HG02678 (cell line): Measurements from ENCODE around the gene CCDC12.

ENCODE experiments used
- ATAC-seq: cut with Tn5 transposase; IDR thresholded peaks from one replicate; pipeline ENCODE4 v1.9.1; 2021; ENCODE audit warnings: mild to moderate bottlenecking, moderate library complexity; ENCODE audit not compliant: unreplicated experiment

CCDC12 gene

DNA sequence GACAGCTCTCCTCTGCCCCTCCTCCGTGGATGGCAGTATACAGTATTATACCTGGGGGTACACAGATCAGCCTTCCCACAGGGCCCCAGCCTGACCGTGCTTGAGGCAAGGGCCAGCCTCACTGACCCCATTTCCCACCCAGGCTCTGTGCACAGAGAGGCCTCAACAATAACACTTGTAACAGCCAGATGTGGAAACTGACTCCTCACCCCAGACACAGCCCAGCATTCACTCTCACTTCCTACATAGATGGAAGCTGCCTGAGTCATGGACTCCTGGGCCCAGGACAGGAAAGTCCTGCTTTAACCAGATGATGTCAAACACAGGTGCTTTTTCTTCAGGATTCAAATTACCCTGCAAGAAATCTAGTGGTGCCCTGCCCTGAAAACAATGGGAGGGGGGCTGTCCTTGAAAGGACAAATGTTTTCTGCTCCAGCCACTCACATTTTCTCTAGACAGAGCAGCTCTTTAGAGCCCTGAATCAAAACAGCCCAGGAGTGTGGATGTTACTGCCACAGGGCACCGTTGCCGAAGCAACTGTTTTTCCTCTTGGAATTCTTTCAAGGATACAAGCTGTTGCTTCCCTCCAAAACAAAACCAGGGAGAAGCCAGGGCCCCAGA is 16.4 kb downstream of the CCDC12 start:
- peak; percentile 45 for ATAC-seq

DNA sequence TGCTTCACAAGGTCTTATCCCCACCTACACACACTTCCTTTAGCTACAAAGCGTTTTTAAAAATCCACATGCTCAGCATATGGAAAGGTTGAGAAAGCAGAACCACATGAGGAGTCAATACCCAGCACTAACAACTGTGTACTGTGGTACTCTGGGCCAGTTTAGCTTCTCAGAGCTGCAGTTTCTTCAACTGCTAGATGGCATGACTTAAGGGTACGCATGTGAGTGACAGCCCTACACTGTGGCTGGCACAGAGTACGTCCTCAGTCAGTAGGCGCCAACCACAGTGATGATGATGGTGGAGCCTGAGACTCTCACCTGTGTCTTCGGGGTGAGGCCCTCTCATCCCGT is 17.4 kb downstream of the CCDC12 start:
- no peak for ATAC-seq

DNA sequence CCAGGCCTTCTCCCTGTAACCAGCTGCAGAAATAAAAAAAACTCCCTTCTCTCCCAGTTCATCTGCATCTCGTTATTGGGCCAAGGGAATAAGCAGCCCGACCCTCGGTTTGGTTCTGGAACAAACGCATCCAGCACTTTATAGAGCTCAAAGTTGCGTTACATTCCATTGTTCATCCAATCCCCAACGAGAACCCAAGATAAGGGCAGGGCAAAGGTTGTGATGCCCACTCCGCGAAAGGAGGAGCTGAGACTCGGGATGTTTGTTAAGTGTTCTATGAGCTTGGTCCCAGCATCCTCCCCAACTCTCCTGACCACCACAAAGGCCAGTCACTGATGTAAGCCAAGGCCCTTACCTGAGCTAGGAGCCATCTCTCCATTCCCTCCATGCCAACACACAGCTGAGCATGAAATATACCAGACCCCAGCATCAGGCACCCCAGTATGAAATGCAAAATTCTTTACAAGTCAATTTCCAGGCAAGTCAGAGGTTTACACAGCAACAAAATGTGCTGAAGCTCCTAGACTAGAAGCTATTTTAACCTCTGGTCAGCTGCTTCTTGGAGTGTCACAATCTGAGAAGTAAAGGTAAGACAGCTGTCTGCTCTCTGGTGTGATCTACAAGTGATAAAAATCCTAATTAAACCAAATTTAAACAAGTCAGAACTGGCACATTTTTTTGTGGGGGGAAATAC is 17.9 kb downstream of the CCDC12 start:
- no peak for ATAC-seq

DNA sequence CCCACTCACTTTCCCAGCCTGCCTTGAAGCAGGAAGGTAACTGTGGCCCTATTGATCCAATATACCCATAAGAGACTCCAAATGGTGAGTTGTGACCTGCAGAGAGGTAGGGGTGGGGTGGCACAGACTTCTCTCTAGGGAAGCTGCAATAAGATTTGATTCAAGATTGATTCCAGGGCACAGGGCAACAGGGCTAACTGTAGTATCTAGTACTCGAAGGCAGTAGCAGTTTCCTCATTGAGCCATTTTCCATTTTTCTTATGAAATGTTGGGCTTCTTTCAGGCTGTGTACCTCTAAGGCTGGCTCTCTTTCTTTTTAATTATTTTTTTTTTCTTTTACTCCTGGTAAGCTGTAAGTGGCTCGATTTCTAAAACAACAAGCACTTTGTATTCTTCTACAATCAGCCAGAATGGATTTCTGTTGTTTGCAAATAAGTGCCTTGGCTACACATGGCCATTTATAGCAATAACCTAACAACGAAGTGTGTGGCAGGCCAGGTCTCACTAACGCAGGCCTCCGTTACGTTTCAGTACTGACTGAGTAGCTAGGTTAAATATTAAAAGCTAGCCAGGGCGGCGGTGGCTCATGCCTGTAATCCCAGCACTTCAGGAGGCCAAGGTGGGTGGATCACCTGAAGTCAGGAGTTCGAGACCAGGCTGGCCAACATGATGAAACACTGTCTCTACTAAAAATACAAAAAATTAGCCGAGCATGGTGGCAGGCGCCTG is 19.3 kb downstream of the CCDC12 start:
- ATAC-seq = no peak

DNA sequence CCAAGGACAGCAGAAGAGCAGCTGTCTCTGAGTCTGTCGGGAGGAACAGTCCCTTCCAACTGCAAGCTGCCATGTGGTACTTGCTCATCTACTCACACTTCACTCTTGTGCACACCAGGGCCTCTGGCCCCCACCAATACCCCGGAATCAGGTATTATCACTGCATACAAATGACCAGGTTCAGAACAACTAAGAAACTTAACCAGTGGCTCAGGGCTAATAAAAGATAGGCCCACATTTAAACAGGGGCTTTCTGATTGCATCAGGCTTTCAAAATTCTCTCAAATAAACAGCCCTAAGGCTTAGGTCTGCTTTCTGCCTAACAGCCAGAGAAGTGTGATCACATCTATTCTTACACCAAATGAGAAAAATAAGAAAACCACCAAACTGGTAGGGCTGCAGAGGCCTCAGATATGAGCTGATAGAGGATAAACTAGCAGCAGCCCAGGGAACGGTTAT is 20.7 kb downstream of the CCDC12 start:
- no peak for ATAC-seq

DNA sequence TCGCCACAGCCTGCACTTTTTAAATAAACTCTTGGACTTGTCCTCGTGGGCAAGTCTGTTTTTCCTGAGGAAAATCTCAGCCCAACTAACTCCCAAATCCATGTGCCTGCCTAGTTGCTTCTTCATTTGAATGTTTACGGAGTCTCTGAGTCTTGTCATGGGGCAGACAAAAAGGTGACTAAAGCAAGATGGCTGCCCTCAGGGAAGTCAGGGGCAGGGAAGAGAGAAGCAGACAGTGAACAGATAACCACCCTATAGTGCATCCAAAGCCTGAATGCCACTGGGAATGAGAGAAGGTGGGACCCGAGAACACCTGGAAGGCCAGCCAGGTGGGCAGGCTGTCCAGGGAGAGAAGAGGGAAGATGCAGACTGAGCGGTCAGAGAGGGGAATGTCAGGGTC is 21.4 kb downstream of the CCDC12 start:
- no peak for ATAC-seq

DNA sequence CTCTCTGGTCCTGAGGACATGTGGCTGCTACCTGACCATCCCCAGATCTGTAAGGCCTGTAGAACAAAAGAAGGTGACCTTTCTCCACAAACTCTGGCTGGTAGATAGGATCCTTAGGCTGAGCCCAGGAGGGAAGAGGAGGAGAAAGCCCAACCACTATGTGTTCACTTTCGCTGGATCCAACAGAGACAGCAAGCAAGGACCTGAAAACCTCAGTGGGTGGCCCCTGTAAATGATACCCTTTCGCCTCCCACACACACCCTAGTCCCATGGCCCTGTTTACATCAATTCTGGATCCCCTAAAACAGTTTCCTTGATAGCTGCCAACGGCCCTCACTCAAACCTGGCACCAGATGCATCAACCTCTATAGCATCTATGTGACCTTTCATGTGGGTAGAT is 22.4 kb downstream of the CCDC12 start:
- no peak for ATAC-seq

DNA sequence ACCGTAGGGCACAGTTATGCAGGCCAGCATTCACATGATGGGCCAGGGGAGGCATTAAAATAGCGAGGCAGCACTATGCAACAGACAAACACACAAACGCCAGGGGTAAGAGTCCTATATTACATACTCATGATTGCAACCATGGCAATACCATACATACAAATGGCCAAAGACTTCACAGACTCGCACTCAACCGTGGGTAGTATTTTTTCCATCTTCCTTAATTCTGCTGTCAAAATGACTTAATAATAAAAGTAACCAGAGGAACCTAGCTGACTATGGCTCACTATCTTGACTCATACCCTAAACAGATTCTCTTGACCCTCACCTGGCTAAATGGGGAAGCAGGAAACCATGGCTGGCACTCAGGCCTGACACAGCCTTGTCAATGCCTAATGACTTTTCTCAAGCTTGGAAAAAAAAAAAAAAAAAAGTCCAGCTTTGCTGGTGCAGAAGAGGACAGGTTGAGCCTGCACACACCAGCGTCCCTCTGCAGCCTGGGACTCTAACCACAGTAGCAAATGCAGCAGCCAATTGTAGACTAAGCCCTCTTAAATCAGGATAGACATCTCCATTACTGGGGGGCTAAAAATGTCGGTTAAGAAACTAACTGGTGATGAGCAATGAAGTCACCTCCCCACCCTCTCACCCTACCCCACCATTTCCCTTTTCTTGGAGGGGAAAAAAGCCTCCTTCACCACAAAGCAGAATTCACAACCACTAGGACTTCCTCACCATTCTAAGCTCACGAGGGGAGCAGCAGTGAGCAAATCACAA is 23.1 kb downstream of the CCDC12 start:
- no peak for ATAC-seq

DNA sequence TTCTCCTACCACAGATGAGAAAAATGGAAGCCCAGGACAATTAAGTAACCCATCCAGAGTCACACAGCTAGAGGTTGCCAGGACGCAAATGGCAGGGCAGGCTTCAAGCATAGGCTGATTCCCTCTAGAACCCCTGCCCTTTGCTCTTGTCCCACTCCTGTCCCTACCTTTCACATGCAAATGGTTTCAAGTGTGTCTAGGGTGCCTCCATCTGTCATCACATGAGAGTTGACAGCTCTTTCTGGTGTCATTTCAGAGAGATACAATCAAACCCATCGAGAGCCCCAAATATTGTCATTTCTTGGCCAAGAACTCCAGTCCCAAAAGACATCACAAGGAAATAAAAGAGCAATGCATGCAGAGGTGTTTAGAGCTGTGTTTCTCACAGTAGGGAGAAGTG is 23.7 kb downstream of the CCDC12 start:
- ATAC-seq = no peak

DNA sequence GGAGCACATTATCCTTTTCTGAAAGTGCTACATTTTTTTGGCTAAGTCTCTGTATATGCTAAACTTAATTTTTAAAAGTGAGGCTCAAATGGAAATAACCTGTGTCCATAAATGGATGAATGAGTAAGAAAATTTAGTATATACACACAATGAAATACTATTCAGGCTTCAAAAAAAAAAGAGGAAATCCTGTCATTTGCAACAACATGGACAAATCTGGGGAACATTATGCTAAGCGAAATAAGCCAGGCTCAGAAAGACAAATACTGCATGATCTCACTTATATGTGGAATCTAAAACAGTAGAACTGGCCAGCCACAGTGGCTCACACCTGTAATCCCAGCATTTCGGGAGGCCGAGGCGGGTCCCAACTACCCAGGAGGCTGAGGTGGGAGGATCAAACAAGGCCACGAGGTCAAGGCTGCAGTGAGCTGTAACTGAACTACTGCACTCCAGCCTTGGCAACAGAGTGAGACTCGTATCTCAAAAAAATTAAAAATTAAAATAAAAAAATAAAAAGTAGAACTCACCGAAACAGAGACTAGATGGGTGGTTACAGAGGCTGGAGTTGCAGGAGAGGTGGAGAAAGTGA is 25.8 kb downstream of the CCDC12 start:
- no peak for ATAC-seq

DNA sequence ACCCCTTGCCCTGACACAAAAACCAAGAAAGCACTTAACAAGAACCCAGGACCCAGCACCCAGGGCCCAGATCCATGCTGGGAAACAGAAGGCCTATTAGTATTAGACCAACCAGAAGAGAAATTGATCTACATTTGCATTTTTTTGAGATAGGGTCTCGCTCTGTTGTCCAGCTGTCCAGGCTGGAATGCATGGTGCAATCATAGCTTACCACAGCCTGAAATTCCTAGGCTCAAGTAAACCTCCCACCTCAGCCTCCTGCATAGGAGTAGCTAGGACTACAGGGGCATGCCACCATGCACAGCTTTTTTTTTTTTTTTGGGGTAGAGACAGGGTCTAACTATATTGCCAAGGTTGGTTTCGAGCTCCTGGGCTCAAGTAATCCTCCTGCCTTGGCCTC is 26.4 kb downstream of the CCDC12 start:
- ATAC-seq = no peak

DNA sequence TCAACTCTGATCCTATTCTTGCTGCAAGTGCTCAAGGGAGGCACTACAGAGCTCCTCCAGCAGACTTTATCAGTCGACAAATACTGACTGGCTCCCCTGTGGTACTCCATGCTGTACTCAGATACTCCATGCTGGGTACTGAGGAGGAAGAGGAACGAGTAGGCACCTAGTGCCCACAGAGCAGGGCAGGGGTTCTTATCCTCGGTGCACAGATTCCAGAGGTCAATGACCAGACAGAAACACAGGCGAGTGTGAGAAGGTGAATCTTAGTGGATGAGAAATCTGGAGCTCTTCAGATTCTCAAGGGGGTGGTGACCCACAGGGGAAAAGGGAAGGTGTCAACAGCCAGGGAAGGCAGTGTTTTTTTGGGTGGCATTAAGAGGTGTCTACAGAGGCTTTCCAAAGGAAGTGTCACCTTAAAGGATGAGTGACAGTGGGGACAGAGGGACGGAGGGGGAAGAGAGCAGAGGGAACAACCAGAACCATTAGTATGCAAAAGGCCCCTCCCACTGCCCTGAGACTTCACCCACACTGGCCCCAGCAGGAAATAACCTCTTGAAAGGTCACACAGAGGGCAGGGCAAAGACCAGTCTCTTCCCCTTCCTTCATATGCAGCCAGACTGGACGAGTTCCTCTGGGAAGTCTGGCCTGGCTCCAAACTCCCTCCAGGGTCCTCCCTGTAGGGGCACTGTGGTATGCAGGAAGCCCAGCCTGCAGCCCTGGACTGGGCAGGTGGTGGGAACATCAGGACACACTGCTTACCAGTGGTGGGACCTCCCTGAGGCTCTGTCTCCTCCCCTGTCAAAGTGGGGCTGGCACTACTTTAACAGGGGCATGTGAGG is 27.5 kb downstream of the CCDC12 start:
- no peak for ATAC-seq

DNA sequence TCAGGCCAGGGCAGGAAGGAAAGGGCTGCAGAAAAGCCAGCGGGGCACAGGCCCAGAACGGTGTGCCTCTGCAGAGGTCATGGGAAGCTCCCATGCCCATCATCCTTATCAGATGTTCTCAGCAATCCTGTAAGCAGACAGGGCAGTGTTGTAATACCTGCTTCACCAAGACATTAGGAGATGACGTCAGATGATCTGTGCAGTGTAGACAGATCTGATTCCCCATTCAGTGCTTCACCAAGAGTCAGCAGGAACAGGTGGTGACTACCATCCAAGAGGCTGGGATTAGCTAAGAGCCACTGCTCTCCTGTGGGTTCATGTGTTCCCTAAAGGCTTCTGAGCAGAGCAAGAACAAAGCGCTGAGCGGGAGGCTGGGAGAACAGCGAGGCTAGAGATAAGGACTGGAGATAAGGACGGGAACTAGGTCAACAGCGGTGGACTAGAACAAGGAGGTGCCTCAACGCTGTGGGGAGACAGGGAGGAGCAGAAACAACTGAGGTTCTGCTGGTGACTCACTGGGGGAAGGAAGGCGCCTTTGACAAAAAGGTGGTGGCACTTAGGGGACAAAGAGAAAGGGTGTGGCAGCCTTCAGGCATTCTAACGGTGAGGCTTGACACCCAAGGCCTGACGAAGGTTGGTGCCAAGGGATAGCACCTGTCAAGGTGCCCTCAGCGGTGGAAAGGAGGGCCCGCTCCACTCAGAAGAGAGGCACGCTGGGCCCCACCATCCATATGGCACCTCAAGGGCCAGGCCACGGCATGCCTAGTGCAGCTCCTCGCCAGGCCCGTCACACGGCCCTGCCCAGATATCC is 28.4 kb downstream of the CCDC12 start:
- no peak for ATAC-seq

DNA sequence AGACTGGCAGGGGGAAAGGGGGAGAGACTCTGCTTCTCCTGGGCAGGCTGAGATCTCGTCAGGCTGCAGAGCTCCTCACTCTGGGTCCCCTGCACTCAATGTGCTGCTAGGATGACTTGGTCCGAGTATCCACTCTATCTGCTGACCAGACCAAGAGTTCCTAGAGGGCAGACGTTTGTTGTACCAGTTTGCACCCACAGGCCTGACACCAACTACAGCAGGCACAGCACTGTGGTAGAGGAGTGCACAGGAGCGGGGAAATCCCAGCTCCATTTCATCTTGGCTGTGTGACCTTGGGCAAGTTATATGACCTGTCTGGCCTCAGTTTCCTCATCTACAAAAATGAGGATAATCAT is 29.0 kb downstream of the CCDC12 start:
- no peak for ATAC-seq

DNA sequence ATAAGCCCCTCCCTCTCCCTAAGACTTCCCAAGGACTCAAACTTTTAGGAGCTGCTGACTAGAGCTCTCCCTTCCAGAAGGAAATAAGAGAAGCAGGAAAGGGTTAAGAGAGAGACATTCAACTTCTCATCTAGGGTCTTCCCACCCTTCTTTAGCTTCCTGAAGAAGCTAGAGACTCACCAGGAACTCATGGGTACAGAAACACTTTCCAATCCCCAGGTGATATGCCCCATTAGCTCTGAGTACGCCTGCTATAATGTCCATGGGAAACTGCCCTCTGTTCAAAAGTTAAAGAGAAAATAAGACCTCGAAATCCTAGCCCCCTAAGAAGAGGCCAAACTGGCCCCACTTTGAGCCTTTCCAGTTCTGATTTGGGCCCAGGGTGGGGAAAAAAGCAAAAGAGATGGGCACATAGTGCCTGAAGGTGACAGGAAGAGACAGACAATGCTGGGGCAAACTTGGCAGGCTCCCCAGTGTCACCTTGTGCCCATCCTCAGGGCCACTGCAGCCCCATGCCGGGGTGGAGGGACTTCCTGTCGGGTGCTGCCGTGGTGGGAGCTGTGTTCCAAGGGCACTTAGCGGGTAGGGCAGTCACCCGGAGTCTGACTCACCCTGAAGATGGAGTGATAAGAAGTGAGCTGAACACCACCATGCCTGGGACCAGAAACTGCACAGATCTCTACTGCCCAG is 29.5 kb downstream of the CCDC12 start:
- no peak for ATAC-seq

DNA sequence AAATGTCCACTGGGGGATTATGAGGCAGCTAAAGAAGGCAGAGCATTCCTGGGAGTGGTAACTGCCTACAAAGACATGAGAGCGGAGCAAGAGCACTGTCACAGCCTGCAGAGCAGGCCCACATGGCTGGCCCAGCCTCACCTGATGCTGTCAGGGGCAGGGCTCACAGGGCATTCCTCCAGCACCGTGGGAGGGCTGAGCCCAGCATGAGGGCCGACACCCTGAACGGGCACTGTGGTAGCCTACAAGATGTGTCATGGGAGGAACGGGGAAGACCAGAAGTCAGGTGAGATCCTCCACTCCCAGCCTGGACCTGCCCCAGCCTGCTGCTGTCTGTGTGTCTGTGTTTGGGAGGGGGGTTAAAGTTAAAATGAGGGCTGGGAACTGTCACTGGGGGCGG is 30.1 kb downstream of the CCDC12 start:
- ATAC-seq = no peak

DNA sequence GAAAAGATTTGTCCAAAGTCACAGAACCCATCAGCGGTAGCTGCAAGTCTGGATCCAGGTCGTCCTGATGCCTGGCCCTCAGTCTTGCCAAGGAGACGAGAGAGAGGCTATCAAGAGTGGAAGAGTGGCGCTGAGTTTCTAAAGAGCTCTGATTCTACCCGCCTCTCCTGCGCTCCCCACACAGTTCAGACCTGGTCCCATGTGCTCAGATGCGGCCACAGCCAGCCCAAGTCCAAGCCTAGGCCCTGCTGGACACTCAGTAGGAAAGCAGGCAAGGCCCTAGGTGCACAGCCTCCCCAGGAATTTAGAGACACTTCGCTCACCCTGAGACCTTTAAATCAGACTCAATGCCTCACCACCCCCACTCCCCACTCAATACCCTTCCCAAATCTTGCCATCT is 32.4 kb downstream of the CCDC12 start:
- no peak for ATAC-seq

DNA sequence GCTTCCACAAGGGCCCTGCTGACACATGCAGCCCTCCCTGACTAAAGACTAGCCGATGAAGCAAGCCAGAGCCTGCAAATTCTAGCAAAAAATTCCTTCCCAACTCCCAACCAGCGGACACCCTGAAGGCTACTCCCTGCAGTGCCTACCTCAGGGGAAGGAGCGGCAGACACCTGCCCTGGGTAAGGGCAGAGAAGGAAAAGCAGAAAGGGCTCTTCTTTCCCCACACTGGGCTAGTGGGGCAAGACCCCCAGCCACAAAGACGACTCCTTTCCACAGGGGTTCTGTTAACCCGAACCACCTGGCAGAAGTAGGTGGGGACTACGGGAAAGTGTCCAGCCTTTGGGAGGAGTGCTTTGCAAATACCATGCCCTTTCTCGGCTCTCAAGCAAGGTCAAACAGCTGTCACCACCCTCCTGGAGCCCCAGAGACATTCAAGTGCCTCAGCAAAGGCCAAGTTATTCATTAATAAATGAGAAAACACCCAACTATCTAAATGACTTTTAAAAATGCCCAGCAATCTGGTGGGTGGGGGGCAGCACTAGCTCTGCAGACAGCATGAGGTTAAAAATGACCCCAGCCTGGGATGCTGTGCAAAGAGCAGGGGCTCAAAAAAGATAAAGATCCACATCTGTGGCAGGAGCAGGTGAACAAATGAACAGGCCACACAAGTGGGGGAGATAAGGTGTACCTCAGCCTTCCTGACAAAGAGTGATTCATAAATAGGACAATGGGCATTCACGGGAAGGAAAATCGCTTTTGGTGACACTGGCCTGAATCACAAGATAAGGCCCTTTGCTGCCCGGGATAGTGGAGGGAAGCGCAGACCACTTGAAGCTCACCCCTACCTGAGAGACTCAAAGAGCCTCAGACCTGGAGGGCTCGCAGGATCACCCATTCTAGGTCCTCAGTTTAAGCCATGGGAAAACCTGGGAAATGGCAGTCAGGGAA is 33.0 kb downstream of the CCDC12 start:
- ATAC-seq = no peak
